Transverse colon (tissue), 4 donors: Measurements from ENCODE around the gene SNIP1. TPM values are rescaled to one million over a fixed set of nuclear protein-coding genes. Genes with fewer than 3 reads are reported as not detected.

Experiments
- DNase-seq: peaks from one replicate; pipeline ENCODE4 v3.0.0-alpha.2; 2019
- H3K27ac ChIP-seq, 4 donors: fragments of 200-600 bp; sonication (generic); 2 replicates each; pipeline ENCODE4 v1.5.1; 2016 to 2018; ENCODE audit warnings: inconsistent platforms in 4 of 4
- H3K27me3 ChIP-seq: fragments of 200-600 bp; sonication (generic); 2 replicates; pipeline ENCODE4 v1.5.1; 2017; ENCODE audit warnings: inconsistent platforms
- H3K36me3 ChIP-seq, 4 donors: fragments of 200-600 bp; sonication (generic); 2 replicates each; pipeline ENCODE4 v1.5.1; 2017 to 2019; ENCODE audit warnings: inconsistent platforms in 4 of 4
- H3K4me1 ChIP-seq, 4 donors: fragments of 200-600 bp; sonication (generic); 2 replicates each; pipeline ENCODE4 v1.5.1; 2017 to 2020; ENCODE audit warnings: inconsistent platforms in 4 of 4
- H3K4me3 ChIP-seq, 4 donors: fragments of 200-600 bp; sonication (generic); 1 replicate in 1 of 4; 2 replicates in 3 of 4; pipeline versions ENCODE4 v1.5.1 to v1.6.1; 2017 to 2019; ENCODE audit warnings: inconsistent platforms in 4 of 4
- H3K9me3 ChIP-seq, 2 donors: fragments of 200-600 bp; sonication (generic); 2 replicates each; pipeline ENCODE4 v1.5.1; 2017 to 2019; ENCODE audit warnings: inconsistent platforms in 2 of 2
- EP300 ChIP-seq: sonication (generic); formaldehyde crosslinking; IDR thresholded peaks from one replicate; pipeline ENCODE4 v1.6.1; 2017; ENCODE audit warnings: antibody characterized with exemption, low read depth
- POLR2A ChIP-seq: fragments of 450-650 bp; IDR thresholded peaks from one replicate; pipeline ENCODE4 v1.6.1; 2016; ENCODE audit warnings: antibody characterized with exemption, mild to moderate bottlenecking, moderate library complexity
- POLR2AphosphoS5 ChIP-seq, 3 donors: sonication (generic); formaldehyde crosslinking; IDR thresholded peaks; one replicate each; pipeline ENCODE4 v1.6.1; 2016; ENCODE audit warnings: antibody characterized with exemption in 3 of 3
- WGBS, 2 donors: methylation state at CpG; one replicate each; pipeline ENCODE4 v1.1.5; 2018; ENCODE audit warnings: low coverage in 1 of 2; 5-methylcytosine and 5-hydroxymethylcytosine counted together
- in situ Hi-C, 4 donors: fragments of 200-750 bp; cut with MboI; loops; one replicate each; pipeline versions ENCODE4 v1.15.0 to v1.15.1; 2017; ENCODE audit warnings: low sequenced_read_pairs in 3 of 4, low pct_ligation_motif_present in 1 of 4, low pct_unique_long_range_greater_than_20kb in 1 of 4
- intact Hi-C: fragments of 100-400 bp; cut with DNase I; formaldehyde crosslinking; loops from one replicate; pipeline ENCODE4 v1.15.1; 2023; ENCODE audit warnings: low total_unique reads
- total RNA-seq, 4 donors: library from RNA; depleted of rRNA; stranded (reverse); fragments of >200 nt; gene quantifications; one replicate each; pipeline ENCODE4 v1.1.0, GENCODE V29; 2016
- TF ChIP-seq, protein P1 (sequence below), 5 experiments: fragments of 200-600 bp in 3 of 5; fragments of 450-650 bp in 2 of 5; sonication (generic) in 3 of 5; IDR thresholded peaks; 1 replicate in 2 of 5; 2 replicates in 3 of 5; pipeline ENCODE4 v1.5.1; 2016 to 2017; ENCODE audit warnings: antibody characterized with exemption in 5 of 5, inconsistent platforms in 3 of 5, mild to moderate bottlenecking in 2 of 5, moderate library complexity in 1 of 5

Gene SNIP1, protein sequence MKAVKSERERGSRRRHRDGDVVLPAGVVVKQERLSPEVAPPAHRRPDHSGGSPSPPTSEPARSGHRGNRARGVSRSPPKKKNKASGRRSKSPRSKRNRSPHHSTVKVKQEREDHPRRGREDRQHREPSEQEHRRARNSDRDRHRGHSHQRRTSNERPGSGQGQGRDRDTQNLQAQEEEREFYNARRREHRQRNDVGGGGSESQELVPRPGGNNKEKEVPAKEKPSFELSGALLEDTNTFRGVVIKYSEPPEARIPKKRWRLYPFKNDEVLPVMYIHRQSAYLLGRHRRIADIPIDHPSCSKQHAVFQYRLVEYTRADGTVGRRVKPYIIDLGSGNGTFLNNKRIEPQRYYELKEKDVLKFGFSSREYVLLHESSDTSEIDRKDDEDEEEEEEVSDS
- total RNA-seq: 100 to 1,000 TPM in 1 of 4 donors, 10 to 100 TPM in 2, 1 to 10 TPM in 1; 9.0 to 175 (median 18.6) TPM

DNA sequence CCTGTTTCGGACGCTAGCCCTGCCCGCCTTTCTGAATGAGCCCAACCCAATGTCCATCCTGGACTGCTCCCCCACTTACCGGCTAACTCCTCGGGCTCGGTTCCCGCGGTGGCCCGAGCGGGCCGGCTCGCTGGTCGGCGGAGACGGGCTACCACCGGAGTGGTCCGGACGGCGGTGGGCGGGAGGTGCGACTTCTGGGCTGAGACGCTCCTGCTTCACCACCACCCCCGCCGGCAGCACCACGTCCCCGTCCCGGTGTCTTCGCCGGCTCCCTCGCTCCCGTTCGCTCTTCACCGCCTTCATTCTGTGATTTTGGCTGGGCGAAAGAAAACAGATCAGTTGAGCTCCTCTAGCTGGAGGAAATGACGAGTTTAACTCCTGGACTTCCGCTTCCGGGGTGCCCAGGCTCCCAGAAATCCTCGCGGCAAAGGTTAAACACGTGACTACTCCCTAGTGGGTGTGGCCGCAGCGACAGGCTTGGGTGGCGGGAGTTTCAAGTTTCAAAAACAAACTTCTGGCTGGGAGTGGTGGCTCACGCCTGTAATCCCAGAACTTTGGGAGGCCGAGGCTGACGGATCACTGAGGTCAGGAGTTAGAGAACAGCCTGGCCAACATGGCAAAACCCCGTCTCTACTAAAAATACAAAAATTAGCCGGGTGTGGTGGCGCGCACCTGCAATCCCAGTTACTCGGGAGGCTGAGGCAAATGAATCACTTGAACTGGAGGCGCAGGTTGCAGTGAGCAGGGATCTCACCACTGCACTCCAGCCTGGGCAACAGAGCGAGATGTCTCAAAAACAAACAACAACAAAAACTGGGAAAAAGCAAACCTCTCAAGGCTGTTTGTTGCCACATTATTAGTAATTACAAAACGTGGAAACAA, at the start of gene SNIP1:
TSS of gene SNIP1 (minus strand) at position 367 of the 882 bp plus-strand sequence. CDS start at position 303, 64 bp downstream.
- in situ Hi-C loops (no loop called here), intact Hi-C loops (no loop called here)
- 13 to 72% methylated on average over 7 to 52 of the region's 54 CpGs for WGBS, 2 donors
- Histone ChIP-seq H3K36me3 (peaks cover 0 to 10% (median 1%) of the 10 kb centered on the region in 4 donors), H3K4me1 (peaks cover 11 to 35% (median 21%) of the 10 kb centered on the region in 4 donors), H3K27ac (peak within 1 kb of the TSS; percentile 88 to 95 (median 91)), H3K27me3 (no peaks in the 10 kb centered on the region), H3K9me3 (no peaks in the 10 kb centered on the region), H3K4me3 (peak within 1 kb of the TSS; percentile 74 to 98 (median 94))
- TF ChIP-seq, protein P1, sequence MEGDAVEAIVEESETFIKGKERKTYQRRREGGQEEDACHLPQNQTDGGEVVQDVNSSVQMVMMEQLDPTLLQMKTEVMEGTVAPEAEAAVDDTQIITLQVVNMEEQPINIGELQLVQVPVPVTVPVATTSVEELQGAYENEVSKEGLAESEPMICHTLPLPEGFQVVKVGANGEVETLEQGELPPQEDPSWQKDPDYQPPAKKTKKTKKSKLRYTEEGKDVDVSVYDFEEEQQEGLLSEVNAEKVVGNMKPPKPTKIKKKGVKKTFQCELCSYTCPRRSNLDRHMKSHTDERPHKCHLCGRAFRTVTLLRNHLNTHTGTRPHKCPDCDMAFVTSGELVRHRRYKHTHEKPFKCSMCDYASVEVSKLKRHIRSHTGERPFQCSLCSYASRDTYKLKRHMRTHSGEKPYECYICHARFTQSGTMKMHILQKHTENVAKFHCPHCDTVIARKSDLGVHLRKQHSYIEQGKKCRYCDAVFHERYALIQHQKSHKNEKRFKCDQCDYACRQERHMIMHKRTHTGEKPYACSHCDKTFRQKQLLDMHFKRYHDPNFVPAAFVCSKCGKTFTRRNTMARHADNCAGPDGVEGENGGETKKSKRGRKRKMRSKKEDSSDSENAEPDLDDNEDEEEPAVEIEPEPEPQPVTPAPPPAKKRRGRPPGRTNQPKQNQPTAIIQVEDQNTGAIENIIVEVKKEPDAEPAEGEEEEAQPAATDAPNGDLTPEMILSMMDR (IDR thresholded peaks at IDR 0.05): no peak
- TF ChIP-seq POLR2AphosphoS5 (IDR thresholded peaks at IDR 0.05) (peak; percentile 84 to 96 (median 93)), POLR2A (peak; percentile 88), EP300 (no peak)
- peak; percentile 94 for DNase-seq

DNA sequence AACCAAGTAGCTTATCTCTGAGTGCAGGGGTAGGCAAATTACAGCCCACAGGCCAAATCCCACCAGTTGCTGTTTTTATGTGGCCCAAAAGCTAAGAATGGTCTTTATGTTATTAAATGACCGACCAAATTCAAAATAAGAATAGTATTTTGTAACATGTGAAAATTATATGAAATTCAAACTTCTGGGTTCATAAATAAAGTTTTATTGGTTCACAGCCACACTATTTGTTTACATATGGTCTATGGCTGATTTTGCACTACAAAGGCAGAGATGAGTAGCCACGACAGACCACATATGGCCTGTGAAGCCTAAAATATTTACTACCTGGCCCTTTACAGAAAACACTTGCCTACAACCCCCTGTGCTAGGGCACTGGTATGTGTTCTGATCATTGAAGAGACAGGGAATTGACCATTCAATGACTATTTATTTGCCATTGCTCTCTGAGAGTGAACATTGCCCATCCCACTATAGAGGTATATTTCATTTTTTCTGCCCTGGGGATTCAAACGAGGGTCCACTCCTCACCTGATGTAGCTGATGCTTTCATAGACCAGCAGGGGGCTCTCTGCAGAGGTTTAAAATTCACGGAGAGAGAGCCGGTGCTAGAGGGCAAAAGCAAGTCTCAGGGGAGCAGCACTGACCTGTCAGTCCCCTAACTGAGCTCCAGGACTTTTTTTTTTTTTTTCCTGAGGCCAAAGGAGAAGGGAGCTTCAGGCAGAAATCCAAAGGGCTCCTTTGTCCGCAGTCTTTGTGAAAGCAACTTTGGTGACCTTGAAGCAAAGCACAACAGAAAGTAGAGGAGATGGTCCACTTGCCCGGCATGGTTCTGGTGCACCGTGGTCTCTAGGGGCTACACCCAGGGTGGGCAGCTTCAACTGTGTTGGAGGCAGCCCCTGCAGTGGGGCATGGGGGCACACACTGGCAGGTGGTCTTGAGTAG, 48.9 kb upstream of the SNIP1 start:
- intact Hi-C loops (loop anchor here (5.0 kb wide), 1 partner anchor 79 kb away; no protein-coding TSS in a partner anchor), in situ Hi-C loops (loop anchor here in 2 of 4 donors (10.0 kb wide), 1 partner anchor 82 kb away; no protein-coding TSS in a partner anchor)
- H3K9me3 ChIP-seq: no peaks in the 10 kb centered on the region
- TF ChIP-seq, protein P1 (IDR thresholded peaks at IDR 0.05): peak; percentile 50 to 63 (median 59)
- no peak for TF ChIP-seq EP300
- no peaks in the 10 kb centered on the region for H3K36me3 ChIP-seq
- no peak overlapping the region for H3K4me3 ChIP-seq
- peaks cover 0 to 11% (median 0%) of the 10 kb centered on the region in 4 donors for H3K4me1 ChIP-seq
- H3K27ac ChIP-seq: no peak overlapping the region
- peak; percentile 28 for DNase-seq
- 21 to 30% methylated on average over 4 to 8 of the region's 8 CpGs for WGBS, 2 donors
- H3K27me3 ChIP-seq: peaks cover 5% of the 10 kb centered on the region

DNA sequence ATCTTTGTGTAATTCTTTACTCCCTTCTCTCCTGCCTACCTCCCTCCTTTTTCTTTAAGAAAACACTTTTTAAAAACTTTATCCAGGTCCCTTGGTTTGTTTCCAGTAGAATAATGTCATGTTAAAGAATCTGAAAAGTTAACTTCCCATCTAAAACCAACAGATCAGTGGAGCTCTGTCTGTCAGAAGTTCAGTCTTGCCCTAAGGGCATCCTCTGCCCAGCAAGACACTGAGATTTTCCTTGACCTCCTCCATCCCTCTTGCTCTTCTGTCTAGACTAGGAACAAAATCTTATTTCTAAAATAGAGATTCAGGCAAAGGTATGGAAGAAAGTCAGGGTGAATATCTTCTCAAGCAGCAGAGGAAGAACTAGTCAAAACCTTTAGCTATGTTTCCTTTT, 47.3 kb upstream of the SNIP1 start:
- no peak for TF ChIP-seq EP300
- TF ChIP-seq POLR2A: no peak
- TF ChIP-seq, protein P1 (IDR thresholded peaks at IDR 0.05): no peak
- no peak for TF ChIP-seq POLR2AphosphoS5 (IDR thresholded peaks at IDR 0.05)
- Histone ChIP-seq H3K4me1 (peaks cover 0 to 8% (median under 1%) of the 10 kb centered on the region in 4 donors), H3K27me3 (peaks cover 5% of the 10 kb centered on the region), H3K36me3 (no peaks in the 10 kb centered on the region), H3K4me3 (no peak overlapping the region), H3K27ac (no peak overlapping the region), H3K9me3 (no peaks in the 10 kb centered on the region)
- DNase-seq: no peak
- in situ Hi-C loops: loop anchor here in 2 of 4 donors (10.0 kb wide), 1 partner anchor 83 kb away; no protein-coding TSS in a partner anchor
- intact Hi-C loops: loop anchor here (5.0 kb wide), 1 partner anchor 81 kb away; no protein-coding TSS in a partner anchor
